ENCODE data around the gene SYDE1.

DNA sequence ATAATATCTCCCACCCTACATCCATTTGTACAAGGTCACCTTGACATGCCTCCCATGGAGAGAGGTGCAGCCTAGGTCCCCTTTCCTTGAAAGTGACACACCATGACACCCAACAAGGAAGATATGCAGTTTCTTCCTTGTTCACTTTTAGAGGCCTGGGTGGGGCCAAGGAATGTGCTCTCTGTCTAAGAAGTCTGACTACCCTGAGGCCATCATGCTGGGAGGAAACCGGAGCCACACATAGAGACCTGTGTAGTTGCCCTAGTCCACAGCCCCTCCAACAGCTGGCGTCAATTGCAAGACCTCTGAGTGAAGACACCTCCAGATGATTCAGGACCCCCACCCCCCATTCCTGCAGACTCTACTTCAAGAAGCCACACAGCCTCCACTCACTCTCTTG lies 11.0 kb downstream of the SYDE1 start:
- no peak for TF ChIP-seq POLR2AphosphoS5 (IDR thresholded peaks at IDR 0.05; ENCODE audit: low read depth, low read length)
- no peak for TF ChIP-seq CTCF (IDR thresholded peaks at IDR 0.05)
- TF ChIP-seq REST (IDR thresholded peaks at IDR 0.05; ENCODE audit: insufficient read depth in 1 of 2, low read depth in 2 of 2, low read length in 1 of 2), result no peak
